ENCODE results near the gene PWP2.
"Not testable (repeated sequence)": the region's sequence is repeated elsewhere in the genome, so short reads cannot be mapped to it uniquely, and the experiment has no call there.

The PWP2 gene

DNA sequence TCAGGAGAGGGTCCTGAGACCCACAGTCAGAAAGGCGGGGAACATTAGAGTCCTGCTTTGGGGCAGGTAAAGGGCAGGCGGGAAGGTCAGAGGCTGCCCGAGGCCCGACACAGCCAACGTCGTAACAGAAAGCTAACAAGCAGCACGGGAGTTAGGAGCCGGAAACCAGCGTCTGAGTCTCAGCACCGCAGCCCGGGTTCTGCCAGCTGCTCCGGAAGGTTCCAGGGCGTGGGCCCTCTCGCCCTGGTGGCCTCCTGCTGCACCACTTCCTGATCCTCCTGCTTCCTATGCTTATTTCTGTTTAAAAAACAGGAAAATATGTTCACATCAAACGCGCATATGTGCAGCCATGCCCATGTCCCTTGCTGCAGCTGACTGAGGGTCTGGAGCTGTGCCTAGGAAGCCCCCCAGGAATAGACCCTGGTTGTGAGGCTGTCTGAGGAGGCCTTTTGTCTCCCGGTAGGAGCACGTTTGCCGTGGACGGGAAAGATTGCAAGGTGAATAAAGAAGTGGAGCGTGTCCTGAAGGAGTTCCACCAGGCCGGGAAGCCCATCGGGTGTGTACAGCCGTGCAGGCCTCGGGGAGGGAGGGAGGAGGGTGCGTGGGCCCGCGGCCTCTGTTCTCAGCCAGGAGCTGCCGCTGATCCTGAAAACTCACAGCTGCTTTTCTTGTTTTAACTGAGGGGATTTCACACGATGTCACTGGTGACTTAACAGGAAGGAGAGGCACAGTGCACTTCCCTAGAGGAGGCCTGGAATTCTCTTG is 32.8 kb downstream of the PWP2 start:
- H3K9me3 ChIP-seq (ENCODE audit: control insufficient read depth, low read length); H3K27ac ChIP-seq (ENCODE audit: low read depth, low read length, severe bottlenecking); H3K4me1 ChIP-seq (ENCODE audit: control insufficient read depth, insufficient read depth, low read length, poor library complexity, severe bottlenecking); H3K4me3 ChIP-seq (ENCODE audit: extremely low read depth, insufficient read depth, low read length, poor library complexity, severe bottlenecking); H3K36me3 ChIP-seq (ENCODE audit: control insufficient read depth, insufficient read depth, low read length): not testable (repeated sequence)
- no CpG with 5 or more reads among the region's 30 CpGs for WGBS, 2 experiments (ENCODE audit: insufficient coverage in 2 of 2)

DNA sequence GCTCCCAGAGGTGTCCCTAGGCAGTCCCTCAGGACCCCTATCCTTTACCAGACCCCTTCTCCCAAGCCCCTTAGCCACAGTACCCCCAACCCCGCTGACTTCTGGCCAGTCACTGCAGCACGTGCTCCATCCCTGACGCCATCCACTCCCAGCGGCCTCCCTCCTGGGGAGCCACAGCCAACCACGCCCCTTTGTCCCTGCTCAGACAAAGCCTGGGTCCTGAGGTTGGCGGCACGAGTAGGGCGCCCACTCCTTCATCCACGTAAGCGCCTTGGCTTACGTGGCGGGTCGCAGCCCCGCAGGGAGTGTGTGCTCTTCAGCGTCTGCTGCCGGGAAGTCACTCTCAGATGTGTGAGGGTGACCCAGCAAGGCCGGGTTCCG is 33.3 kb downstream of the PWP2 start:
- not testable (repeated sequence) for H3K27ac ChIP-seq (ENCODE audit: low read depth, low read length, severe bottlenecking); H3K9me3 ChIP-seq (ENCODE audit: control insufficient read depth, low read length); H3K4me1 ChIP-seq (ENCODE audit: control insufficient read depth, insufficient read depth, low read length, poor library complexity, severe bottlenecking); H3K4me3 ChIP-seq (ENCODE audit: extremely low read depth, insufficient read depth, low read length, poor library complexity, severe bottlenecking); H3K36me3 ChIP-seq (ENCODE audit: control insufficient read depth, insufficient read depth, low read length)
- no CpG with 5 or more reads among the region's 18 CpGs for WGBS, 2 experiments (ENCODE audit: insufficient coverage in 2 of 2)

DNA sequence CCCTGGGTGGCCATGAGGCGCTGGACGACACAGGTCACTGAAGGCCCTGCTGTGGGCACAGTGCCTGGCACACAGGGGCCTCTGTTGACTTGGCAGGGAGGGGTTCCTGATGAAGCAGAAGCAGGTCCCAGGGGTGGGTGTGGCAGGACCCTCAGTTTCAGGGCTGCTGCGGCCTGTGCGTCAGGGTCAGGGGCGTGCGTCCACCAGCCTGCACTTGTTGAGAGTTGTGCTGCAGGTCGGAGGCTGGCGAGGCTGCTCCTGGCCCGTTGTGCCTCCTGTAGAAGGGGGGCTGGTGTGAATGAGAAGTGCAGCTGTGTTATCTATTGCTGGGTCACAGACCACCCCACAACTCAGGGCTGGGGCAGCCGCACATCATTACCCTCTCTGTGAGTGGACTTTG is 35.3 kb downstream of the PWP2 start:
- H3K4me1 ChIP-seq (ENCODE audit: control insufficient read depth, insufficient read depth, low read length, poor library complexity, severe bottlenecking); H3K36me3 ChIP-seq (ENCODE audit: control insufficient read depth, insufficient read depth, low read length); H3K27ac ChIP-seq (ENCODE audit: low read depth, low read length, severe bottlenecking); H3K9me3 ChIP-seq (ENCODE audit: control insufficient read depth, low read length); H3K4me3 ChIP-seq (ENCODE audit: extremely low read depth, insufficient read depth, low read length, poor library complexity, severe bottlenecking): not testable (repeated sequence)
- WGBS, 2 experiments (ENCODE audit: insufficient coverage in 2 of 2): no CpG with 5 or more reads among the region's 10 CpGs

DNA sequence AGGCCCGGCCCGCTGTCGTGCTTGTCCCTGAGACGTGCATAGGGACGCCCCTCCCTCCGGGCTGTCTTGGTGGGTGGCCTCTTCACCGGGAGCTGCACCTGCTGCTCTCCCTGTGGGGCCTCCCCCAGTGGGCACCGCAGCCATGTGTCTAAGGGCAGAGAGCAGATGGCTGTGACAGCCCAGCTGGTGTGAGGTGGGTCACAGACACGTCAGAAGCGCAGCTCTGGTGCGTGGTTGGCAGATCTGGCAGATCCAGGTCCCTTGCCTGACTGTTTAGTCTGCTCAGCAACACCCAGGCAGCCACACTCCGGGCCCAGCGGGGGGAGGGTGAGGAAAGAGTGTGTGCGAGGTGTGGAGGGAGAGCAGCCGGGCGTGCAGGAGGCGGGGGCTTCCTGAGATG is 36.2 kb downstream of the PWP2 start:
- H3K4me1 ChIP-seq (ENCODE audit: control insufficient read depth, insufficient read depth, low read length, poor library complexity, severe bottlenecking); H3K4me3 ChIP-seq (ENCODE audit: extremely low read depth, insufficient read depth, low read length, poor library complexity, severe bottlenecking); H3K36me3 ChIP-seq (ENCODE audit: control insufficient read depth, insufficient read depth, low read length); H3K9me3 ChIP-seq (ENCODE audit: control insufficient read depth, low read length); H3K27ac ChIP-seq (ENCODE audit: low read depth, low read length, severe bottlenecking): not testable (repeated sequence)
- WGBS, 2 experiments (ENCODE audit: insufficient coverage in 2 of 2): no CpG with 5 or more reads among the region's 17 CpGs

DNA sequence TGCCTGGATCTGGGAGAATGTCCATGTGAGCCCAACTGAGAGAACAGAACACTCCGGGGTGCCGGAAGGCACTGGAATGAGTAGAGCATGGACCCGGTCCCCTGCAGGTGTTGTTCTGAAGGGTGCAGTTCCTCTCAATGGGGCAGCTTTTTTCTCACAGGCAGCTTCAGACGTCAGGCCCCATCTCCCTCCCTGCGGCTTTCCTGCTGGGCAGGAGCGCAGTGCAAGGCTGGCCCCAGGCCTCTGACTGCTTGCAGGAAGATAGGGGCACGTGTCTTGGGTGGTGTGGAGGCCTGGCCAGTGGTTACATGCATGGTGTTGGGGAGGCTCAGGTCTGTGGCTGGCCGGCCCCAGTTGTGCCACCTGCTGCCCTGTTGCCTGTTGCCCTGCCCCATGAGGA is 36.8 kb downstream of the PWP2 start:
- not testable (repeated sequence) for H3K36me3 ChIP-seq (ENCODE audit: control insufficient read depth, insufficient read depth, low read length); H3K4me3 ChIP-seq (ENCODE audit: extremely low read depth, insufficient read depth, low read length, poor library complexity, severe bottlenecking); H3K9me3 ChIP-seq (ENCODE audit: control insufficient read depth, low read length); H3K4me1 ChIP-seq (ENCODE audit: control insufficient read depth, insufficient read depth, low read length, poor library complexity, severe bottlenecking); H3K27ac ChIP-seq (ENCODE audit: low read depth, low read length, severe bottlenecking)
- WGBS, 2 experiments (ENCODE audit: insufficient coverage in 2 of 2): no CpG with 5 or more reads among the region's 8 CpGs

DNA sequence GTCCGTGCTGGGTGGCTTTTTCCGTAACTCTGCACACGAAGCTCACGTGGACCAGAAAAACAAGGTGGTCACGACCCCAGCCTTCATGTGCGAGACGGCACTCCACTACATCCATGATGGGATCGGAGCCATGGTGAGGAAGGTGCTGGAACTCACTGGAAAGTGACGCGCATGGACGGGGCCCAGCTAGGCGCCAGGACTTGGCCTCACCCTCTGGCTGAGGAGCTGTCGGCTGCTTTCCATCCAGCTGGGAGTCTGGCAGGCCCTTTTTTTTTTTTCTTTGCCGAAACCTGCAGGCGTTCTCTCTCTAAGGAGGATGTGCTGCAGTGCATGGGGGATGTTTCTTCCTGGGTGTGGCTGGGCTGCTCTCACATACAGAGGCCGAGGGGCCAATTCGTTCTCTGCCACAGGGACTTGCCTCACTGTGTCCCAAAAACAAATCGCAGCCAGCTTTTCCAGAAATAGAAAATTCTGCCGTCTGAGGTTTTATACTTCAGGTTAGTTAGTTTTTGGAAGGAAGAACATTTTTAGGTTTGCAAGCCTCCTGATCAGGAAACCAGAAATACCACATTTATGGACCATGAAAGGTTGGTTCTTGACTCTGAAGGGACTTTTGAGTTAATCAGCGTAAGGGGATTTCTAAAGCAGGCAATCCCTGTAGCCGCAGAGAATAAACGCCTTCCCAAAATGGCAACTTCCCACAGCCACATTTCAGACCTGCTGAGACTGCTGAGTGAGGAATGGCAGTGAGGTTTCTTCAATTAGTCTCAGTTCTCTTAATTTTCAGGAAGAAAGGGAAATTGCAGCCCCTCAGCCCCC is 37.8 kb downstream of the PWP2 start:
- WGBS, 2 experiments (ENCODE audit: insufficient coverage in 2 of 2): no CpG with 5 or more reads among the region's 22 CpGs
- not testable (repeated sequence) for H3K27ac ChIP-seq (ENCODE audit: low read depth, low read length, severe bottlenecking); H3K4me1 ChIP-seq (ENCODE audit: control insufficient read depth, insufficient read depth, low read length, poor library complexity, severe bottlenecking)

DNA sequence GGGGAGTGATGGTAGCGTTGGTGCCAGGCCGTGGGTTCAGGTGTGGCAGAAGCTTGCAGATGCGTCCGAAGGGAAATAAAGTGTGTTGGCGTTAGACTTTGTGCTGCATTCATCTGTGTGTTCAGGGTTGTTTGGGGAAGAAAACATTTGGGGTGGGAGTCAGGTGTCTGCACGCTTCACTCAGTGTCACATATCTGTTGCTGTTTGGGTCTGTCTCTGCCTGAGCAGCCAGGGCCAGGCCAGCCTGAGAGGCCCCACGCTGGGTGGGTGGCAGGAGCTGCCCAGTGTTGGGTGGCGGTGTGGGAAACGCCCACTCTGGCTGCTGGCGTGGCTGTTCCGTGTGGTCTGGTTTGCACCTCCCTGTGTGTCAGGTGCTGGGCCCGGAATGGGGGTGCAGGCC is 38.4 kb downstream of the PWP2 start:
- H3K27ac ChIP-seq (ENCODE audit: low read depth, low read length, severe bottlenecking); H3K36me3 ChIP-seq (ENCODE audit: control insufficient read depth, insufficient read depth, low read length); H3K4me3 ChIP-seq (ENCODE audit: extremely low read depth, insufficient read depth, low read length, poor library complexity, severe bottlenecking); H3K9me3 ChIP-seq (ENCODE audit: control insufficient read depth, low read length); H3K4me1 ChIP-seq (ENCODE audit: control insufficient read depth, insufficient read depth, low read length, poor library complexity, severe bottlenecking): not testable (repeated sequence)
- WGBS, 2 experiments (ENCODE audit: insufficient coverage in 2 of 2): no CpG with 5 or more reads among the region's 12 CpGs

More for the DNA sequence above, 37.8 kb downstream of the PWP2 start:
- not testable (repeated sequence) for H3K9me3 ChIP-seq (ENCODE audit: control insufficient read depth, low read length); H3K36me3 ChIP-seq (ENCODE audit: control insufficient read depth, insufficient read depth, low read length); H3K4me3 ChIP-seq (ENCODE audit: extremely low read depth, insufficient read depth, low read length, poor library complexity, severe bottlenecking)

DNA sequence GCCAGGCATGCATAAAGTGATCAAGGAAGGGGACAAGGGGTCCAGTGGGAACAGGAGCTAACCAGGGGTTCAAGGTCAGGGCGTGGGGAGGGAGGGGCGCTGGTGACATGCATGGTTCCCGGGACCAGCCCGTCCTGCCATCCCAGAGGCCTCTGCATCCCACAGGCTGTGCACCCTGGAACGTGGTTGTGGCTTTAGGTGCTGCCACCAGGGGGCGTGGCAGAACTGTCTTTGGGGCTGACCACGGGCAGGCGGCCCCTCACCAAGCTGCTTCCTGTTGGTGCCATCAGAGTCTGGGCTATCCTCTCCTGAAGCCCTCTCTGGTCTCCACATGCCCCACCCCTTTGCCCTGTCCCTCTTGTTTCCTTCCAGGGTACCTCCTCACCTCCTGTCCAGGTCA is 39.9 kb downstream of the PWP2 start:
- not testable (repeated sequence) for H3K9me3 ChIP-seq (ENCODE audit: control insufficient read depth, low read length); H3K36me3 ChIP-seq (ENCODE audit: control insufficient read depth, insufficient read depth, low read length); H3K27ac ChIP-seq (ENCODE audit: low read depth, low read length, severe bottlenecking); H3K4me1 ChIP-seq (ENCODE audit: control insufficient read depth, insufficient read depth, low read length, poor library complexity, severe bottlenecking); H3K4me3 ChIP-seq (ENCODE audit: extremely low read depth, insufficient read depth, low read length, poor library complexity, severe bottlenecking)
- no CpG with 5 or more reads among the region's 8 CpGs for WGBS, 2 experiments (ENCODE audit: insufficient coverage in 2 of 2)

DNA sequence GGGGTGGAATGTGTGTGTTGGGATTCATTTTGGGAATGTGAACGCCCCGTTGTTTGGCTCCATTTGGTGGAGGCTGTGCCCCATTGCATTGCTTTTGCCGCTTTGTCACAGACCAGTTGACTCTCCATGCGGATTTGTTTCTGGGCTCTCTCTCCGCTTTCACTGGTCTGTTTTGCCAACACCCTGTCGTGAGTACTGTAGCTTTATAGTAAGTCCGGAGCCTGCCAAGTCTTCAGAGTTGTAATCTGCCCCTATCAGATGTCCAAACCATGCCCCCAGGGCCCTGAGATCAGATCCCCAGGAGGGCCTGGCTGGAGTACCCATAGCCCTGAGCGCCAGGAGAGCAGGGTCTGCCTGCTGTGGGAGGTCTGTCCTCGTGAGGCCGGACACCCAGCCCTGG is 43.1 kb downstream of the PWP2 start:
- H3K36me3 ChIP-seq (ENCODE audit: control insufficient read depth, insufficient read depth, low read length); H3K4me3 ChIP-seq (ENCODE audit: extremely low read depth, insufficient read depth, low read length, poor library complexity, severe bottlenecking); H3K9me3 ChIP-seq (ENCODE audit: control insufficient read depth, low read length); H3K27ac ChIP-seq (ENCODE audit: low read depth, low read length, severe bottlenecking); H3K4me1 ChIP-seq (ENCODE audit: control insufficient read depth, insufficient read depth, low read length, poor library complexity, severe bottlenecking): not testable (repeated sequence)
- no CpG with 5 or more reads among the region's 10 CpGs for WGBS, 2 experiments (ENCODE audit: insufficient coverage in 2 of 2)

DNA sequence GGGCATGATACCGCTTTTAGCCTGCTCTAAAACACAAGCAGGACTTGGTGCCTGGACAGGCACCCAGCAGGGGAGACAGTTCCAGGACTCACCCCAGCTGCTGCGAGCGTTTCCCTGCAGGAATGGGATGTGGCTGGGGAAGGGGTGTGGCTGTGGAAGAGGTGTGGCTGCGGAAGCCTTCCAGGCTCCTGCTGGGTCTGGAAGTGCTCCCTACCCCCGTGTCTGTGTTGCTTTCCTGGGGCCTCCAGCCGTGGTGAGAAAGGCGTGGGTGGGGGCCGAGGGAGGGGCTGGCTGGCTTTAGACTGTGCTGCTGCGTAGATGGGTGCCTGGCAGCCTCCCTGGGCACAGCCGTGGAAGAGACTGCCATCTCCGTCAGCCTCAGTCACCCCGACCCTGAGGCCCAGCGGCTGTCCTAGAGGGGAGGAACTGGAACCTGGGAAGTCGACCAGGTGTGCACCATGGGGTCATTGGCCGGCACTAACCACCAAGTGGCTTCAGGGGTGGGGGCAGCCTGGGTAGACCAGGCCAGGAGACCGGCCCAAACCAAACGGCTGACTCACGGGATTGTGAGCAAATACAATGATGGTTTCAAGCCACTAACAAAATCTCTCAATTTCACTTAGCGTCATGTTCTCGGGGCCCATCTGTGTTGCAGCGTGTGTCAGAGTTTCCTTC is 46.2 kb downstream of the PWP2 start:
- not testable (repeated sequence) for H3K4me1 ChIP-seq (ENCODE audit: control insufficient read depth, insufficient read depth, low read length, poor library complexity, severe bottlenecking); H3K36me3 ChIP-seq (ENCODE audit: control insufficient read depth, insufficient read depth, low read length); H3K27ac ChIP-seq (ENCODE audit: low read depth, low read length, severe bottlenecking); H3K9me3 ChIP-seq (ENCODE audit: control insufficient read depth, low read length); H3K4me3 ChIP-seq (ENCODE audit: extremely low read depth, insufficient read depth, low read length, poor library complexity, severe bottlenecking)
- no CpG with 5 or more reads among the region's 21 CpGs for WGBS, 2 experiments (ENCODE audit: insufficient coverage in 2 of 2)

DNA sequence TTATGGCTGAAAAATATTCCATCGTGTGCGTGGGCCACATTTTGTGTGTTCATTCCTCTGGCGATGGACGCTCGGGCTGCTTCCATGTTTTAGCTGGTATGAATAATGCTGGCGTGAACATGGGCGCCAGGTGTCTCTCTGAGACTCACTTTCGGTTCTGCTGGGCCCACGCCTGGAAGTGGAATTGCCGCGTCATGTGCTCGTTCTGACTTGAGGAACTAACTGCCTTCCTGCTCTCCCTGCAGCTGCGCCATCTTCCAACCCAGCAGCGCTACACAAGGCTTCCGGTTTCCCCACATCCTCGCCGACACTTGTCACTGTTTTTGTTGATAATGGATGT is 46.7 kb downstream of the PWP2 start:
- H3K9me3 ChIP-seq (ENCODE audit: control insufficient read depth, low read length); H3K4me3 ChIP-seq (ENCODE audit: extremely low read depth, insufficient read depth, low read length, poor library complexity, severe bottlenecking); H3K36me3 ChIP-seq (ENCODE audit: control insufficient read depth, insufficient read depth, low read length); H3K27ac ChIP-seq (ENCODE audit: low read depth, low read length, severe bottlenecking); H3K4me1 ChIP-seq (ENCODE audit: control insufficient read depth, insufficient read depth, low read length, poor library complexity, severe bottlenecking): not testable (repeated sequence)
- no CpG with 5 or more reads among the region's 17 CpGs for WGBS, 2 experiments (ENCODE audit: insufficient coverage in 2 of 2)
